ENCODE results near the gene CDHR2. TPM values are rescaled to one million over a fixed set of nuclear protein-coding genes. Genes with fewer than 3 reads are reported as not detected.
"Not testable (repeated sequence)": the region's sequence is repeated elsewhere in the genome, so short reads cannot be mapped to it uniquely, and the experiment has no call there.

The CDHR2 gene
- total RNA-seq, 1 donor from 2014 or later: under 0.01 TPM

DNA sequence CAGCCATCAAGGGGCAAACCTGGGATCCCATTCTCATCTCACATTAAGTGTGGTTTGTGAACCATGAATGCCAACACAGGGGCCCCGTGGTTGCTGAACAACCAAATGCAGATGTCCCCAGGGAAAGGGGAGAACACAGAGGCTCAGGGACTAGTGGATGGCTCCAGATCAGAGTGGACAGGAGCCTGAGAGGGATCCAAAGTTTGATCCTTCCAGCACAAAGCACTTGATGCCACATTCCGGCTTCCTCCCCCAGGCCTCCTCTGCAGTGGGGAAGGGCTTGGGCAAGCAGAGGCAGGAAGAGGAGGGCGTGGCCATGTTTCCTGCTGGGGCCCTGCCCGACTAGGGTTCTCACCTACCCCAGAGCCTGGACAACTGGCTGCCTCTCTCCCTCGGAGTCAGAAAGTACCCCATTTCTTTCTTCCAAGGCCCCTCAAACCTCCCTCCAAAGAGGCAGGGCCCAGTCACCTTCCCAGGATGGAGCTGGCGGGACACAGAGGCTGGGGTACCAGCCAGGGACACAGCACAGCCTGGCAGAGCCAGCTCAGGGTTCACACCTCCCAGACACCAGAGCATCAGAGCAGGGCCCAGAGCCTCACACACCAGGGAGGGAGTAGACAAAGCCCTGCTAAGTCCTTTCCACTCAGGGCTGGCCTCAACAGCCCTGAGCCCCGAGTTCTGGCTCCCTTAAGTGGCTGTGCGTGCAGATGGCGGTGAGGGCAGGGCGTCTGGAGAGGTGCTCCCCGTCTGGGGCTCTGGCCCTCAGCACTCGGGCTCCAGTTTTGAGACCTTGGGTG is 7.6 kb upstream of the CDHR2 start:
- peak; percentile 61 for DNase-seq

DNA sequence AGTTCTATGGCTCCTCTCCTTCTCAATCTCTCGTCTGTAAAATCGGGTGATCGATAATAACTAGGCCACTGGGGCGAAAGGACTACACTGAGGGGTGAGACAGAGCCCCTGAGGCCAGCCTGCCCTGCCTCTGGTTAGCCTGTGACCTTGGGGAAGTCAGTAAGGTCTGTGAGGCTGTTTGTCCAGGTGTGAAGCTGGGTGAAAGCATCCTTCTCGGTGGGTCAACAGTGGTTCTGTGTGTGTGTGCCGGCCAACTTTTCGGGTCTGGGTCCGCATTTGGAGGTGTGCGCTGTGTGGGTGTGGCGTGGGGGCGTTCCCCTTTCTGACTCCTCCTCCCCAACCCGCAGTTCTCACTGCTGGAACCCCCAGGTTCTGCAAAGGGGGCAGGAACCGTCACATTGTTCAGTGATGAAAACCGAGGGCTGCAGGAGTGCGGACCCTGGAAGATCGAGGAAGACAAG is 7.0 kb upstream of the CDHR2 start:
- no peak for DNase-seq

GRCh38 chr5:176542596-176543427 is 6.3 kb upstream of the CDHR2 start:
- peak; percentile 52 for DNase-seq

- DNase-seq: peak; percentile 40
These were observed 5.5 kb upstream of the CDHR2 start for GRCh38 chr5:176543428-176544182.

- no peak for DNase-seq
These were observed 3.8 kb upstream of the CDHR2 start for GRCh38 chr5:176545388-176545736.

DNA sequence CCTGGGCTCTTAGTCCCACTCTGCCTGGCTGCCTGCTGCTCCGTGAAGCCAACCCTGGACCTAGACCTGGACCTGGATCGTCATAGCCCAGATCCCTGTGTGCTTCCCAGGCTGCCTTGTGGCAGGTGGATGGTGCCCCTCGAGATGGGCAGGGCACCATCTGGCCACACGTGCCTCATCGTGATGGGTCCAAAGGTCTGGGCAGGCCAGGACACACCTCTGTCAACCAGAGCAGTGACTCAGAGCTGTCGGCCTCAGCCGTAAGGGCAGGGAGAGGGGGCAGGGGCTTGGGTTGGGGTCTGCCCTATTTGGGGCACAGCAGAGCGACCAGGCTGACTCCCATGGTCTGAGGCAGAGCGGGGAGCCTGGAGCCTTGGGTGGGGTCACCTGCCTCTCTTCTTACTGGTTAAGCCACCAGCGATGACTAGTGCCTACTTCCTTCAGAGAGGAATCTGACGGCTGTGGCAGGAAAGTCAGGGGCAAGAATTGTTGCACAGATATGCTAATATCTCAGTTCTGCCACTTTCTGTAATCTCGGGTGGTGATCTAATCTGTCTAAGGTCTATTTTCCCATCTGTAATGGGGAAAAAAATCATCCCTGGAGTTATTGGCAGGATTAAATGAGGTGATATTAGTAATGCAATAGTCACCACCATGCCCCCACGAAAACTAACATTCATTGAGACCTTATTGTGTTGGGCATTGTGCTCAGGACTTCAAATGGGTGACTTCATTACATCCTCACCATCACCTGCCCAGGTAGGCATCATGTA is 3.2 kb upstream of the CDHR2 start:
- no peak for DNase-seq

- peak; percentile 24 for DNase-seq
These were observed 1.3 kb upstream of the CDHR2 start for GRCh38 chr5:176547802-176548201.

GRCh38 chr5:176549871-176550270 is 729 bp downstream of the CDHR2 start:
- no peak for DNase-seq

DNA sequence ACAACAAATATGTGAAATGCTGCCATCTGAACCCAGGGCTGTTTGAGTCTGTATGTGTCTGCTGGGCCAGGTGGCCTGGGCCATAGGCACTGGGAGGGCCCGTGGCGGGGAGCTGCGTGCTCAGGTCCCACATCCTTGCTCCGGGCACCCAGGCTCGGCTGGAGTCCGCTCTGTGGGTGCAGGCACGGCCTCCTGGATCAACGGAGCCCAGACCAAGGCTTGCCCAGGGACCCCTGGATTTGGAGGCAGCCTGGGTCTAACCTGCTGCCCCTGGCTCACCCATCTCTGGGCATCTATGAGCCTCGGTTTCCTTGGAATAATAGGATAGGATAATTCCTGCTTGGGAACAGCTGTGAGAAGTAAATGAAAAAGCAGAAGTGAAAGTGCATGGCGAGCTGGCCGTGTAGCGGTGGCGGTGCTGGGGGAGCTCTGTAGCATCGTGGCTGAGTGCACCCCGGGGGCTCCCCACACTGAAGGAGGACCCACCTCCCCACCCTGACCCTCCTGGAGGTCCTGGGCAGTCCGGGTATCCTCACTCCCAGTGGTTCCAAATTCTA is 1.2 kb downstream of the CDHR2 start:
- DNase-seq: no peak

DNA sequence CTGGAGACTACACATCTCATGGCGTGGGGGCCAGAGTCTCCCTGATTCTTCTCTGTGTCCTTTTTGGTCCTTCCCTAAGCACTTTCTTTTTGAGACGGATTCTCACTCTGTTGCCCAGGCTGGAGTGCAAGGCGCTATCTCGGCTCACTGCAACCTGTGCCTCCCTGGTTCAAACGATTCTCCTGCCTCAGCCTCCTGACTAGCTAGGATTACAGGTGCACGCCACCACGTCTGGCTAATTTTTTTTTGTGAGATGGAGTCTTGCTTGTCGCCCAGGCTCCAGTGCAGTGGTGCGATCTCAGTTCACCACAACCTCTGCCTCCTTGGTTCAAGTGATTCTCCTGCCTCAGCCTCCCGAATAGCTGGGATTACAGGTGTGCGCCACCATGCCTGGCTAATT is 1.8 kb downstream of the CDHR2 start:
- not testable (repeated sequence) for DNase-seq

DNA sequence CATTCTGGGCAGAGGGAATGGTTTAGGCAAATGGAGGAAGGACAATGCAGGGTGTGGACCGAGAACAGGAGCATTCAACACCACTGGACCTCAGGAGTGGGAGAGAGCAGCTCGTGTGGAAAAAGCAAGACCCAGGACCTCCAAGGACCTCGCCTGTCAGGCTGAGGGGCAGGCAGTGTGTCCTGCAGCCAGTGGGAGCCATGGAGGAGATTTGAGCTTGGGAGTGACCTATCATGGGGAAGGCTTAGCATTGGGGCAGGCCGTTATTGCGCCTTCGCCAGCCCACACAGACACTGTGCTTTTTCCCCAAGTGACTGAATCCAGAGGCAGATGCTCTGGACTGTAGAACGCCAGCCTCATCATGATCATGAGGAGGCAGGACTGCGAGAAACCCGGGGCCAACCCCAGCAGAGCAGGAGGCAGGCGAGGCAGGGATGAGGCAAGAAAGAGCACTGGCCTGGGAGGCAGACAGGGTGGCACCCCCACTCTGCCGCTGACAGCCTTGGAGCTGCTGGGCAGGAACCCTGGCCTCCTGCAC is 3.3 kb downstream of the CDHR2 start:
- no peak for DNase-seq

DNA sequence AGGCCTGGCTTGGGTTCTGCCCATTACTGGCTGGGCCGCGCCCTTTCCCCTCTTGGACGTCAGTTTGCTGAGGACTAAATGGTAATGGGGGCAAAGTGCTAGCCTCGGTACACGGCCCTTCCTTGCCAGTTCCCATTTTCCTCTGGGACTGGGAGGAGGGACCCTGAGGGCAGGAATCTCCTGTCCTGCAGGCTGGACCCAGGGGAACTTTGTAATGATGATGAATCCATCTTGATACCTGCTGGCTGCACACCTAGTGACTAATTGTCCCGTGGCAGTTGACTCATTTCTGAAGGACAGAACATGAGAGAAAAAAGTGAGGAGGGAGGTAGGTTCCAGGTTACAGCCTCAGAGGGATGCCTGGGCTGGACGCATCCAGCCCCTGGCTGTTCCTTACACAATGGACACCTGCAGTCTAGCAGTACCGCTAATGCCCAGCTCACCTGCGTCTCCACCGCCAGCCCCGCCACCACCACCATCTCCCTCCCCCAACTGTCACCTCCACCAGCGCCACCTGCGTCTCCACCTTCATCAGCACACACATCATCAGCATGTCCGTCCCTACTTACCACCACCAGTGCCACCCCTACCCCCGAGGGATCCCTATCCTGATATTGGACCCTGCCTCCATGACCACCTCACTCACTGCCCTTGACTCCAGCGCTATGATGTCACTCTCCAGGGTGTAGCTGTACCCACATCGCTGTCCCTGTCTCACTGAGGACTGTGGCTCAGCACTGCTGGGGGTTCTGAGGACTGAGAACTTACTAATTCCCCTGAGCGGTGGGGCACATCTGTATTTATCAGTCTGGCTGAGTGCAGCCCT is 4.3 kb downstream of the CDHR2 start:
- no peak for DNase-seq

GRCh38 chr5:176557846-176558245 is 8.7 kb downstream of the CDHR2 start:
- no peak for DNase-seq

DNA sequence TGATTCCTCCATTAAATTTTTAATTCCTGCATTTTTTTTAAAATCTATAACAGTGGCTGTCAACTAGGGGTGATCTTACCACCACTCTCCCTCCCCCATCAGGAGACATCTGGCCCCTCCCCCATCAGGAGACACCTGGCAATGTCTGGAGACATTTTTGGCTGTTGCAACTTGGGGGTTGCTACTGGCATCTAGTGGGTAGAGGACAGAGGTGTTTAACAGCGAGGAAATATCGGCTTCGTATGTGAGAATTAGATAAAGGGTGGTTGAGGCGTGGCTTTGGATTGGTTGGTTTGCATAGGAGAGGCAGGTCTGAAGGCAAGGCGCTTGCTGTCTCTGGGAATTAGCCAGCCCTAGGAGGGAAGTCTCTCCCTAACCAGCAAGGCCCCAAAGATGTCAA is 10.5 kb downstream of the CDHR2 start:
- no peak for DNase-seq

- DNase-seq: no peak
These were observed 11.2 kb downstream of the CDHR2 start for GRCh38 chr5:176560364-176560763.

GRCh38 chr5:176561259-176561658 is 12.1 kb downstream of the CDHR2 start:
- DNase-seq: no peak

- no peak for DNase-seq
These were observed 13.0 kb downstream of the CDHR2 start for GRCh38 chr5:176562189-176562588.

- DNase-seq: no peak
These were observed 14.9 kb downstream of the CDHR2 start for GRCh38 chr5:176564002-176564401.

DNA sequence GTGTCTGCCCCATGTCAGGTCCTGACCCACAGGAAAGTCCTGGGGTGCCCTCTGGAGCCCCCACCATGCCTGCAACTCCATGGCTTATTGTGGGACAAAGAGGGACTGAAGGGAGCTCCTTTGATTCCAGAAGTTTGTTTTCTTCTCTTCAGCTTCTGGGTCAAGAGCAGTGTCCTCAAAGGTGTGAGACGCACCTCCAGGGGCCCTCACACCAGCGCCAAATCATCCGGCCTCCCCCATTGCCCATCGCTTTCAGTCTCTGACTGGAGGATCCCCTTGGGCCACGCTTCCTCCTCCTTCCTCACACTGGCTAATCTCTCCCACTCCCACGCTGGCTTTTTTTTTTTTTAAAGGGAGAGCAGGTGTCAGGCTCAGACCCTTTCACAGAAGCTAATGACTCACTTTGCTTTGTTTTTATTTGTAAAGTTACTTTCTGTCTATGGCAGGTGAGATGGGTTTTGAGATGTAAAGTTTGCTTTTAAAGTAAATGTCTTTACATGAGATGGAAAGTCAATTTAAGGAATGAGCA is 16.7 kb downstream of the CDHR2 start:
- no peak for DNase-seq

- no peak for DNase-seq
These were observed 19.5 kb downstream of the CDHR2 start for GRCh38 chr5:176568657-176569056.

- DNase-seq: peak; percentile 34
These were observed 20.9 kb downstream of the CDHR2 start for GRCh38 chr5:176570044-176570443.

Measured in dermis blood vessel endothelial cell (primary cell).